ENCODE data around the gene SIRT7.

- peak; percentile 69 for TF ChIP-seq CTCF (conservative IDR thresholded peaks at IDR 0.05)
- TF ChIP-seq EZH2 (IDR thresholded peaks at IDR 0.05; ENCODE audit: low read depth) = no peak
Observed at GRCh38 chr17:81869221-81870130, 48.5 kb downstream of the SIRT7 start.
